Measurements from ENCODE around the gene RPL10. TPM values are rescaled to one million over a fixed set of nuclear protein-coding genes. Genes with fewer than 3 reads are reported as not detected.

Gene RPL10
- total and polyA plus RNA-seq, 9 of the 15 experiments (the other 6 are each of a cell fraction or from before 2014, with no cell fraction given) = 3,774 to 7,600 (median 5,014) TPM

DNA sequence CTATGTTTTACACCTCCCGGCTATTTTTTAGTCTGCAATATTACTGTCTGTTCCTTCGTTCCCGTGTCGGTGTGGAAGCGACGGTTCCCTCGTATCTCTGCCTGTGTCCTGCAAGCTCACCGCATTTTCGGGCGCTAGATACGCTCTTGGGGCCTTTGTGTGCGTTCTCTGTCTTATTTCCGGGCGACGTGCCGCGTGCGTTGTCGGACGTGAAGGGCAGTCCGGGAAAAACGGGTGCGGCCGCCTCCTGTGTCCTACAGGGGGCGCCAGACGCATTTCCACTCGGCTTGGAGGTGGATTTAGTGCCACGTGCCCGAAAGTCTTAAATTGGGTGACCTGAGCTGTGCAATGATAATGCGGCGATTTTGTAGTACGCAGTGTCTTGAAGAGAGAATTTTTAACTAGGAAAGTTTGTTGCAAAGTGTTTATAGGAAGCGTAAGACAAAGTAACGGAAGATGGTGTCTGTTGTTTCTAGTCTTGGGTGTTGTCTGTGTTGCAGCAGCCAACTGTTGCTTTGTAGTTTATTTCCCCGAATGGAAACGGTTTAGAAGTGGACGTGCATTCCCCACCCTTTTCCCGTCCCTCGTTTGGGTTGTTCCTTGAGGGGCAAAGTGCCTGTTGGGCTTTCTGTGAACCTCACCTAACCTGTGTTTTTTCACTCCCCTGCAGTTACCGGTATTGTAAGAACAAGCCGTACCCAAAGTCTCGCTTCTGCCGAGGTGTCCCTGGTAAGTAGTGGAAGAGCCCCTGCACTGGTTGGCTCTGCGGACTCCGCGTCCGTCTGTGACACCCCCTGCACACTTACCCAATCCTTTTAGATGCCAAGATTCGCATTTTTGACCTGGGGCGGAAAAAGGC is 720 bp downstream of the RPL10 start (continued):
- TF ChIP-seq, protein P1, sequence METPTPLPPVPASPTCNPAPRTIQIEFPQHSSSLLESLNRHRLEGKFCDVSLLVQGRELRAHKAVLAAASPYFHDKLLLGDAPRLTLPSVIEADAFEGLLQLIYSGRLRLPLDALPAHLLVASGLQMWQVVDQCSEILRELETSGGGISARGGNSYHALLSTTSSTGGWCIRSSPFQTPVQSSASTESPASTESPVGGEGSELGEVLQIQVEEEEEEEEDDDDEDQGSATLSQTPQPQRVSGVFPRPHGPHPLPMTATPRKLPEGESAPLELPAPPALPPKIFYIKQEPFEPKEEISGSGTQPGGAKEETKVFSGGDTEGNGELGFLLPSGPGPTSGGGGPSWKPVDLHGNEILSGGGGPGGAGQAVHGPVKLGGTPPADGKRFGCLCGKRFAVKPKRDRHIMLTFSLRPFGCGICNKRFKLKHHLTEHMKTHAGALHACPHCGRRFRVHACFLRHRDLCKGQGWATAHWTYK (CRISPR knock-in tag; IDR thresholded peaks at IDR 0.05) = 0 out of 2 replicates have a peak, but pooled peaks have one; percentile 36
- TF ChIP-seq JUND (IDR thresholded peaks at IDR 0.05; ENCODE audit: borderline replicate concordance, low read depth, low read length) (peak; percentile 46; the same call in 1 of the 2 replicates), JUND (tag; IDR thresholded peaks at IDR 0.05; ENCODE audit: borderline replicate concordance, low read depth, low read length) (no peak), KHSRP (IDR thresholded peaks at IDR 0.05) (peak; percentile 28; the same call in 1 of the 2 replicates), ZNF184 (CRISPR knock-in tag; IDR thresholded peaks at IDR 0.05) (no peak), FOSL1 (tag; conservative IDR thresholded peaks at IDR 0.05) (peak; percentile 18), BHLHE40 (IDR thresholded peaks at IDR 0.05; ENCODE audit: low read length) (peak; percentile 69), ZBTB17 (CRISPR knock-in tag; IDR thresholded peaks at IDR 0.05) (0 out of 2 replicates have a peak, but pooled peaks have one; percentile 15), MYNN (IDR thresholded peaks at IDR 0.05) (peak; percentile 33; the same call in 1 of the 2 replicates), MYNN (CRISPR knock-in tag; IDR thresholded peaks at IDR 0.05) (no peak)
- TF ChIP-seq, protein P2, sequence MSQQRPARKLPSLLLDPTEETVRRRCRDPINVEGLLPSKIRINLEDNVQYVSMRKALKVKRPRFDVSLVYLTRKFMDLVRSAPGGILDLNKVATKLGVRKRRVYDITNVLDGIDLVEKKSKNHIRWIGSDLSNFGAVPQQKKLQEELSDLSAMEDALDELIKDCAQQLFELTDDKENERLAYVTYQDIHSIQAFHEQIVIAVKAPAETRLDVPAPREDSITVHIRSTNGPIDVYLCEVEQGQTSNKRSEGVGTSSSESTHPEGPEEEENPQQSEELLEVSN (IDR thresholded peaks at IDR 0.05; ENCODE audit: borderline replicate concordance in 1 of 2, extremely low read depth in 1 of 2, insufficient read depth in 1 of 2, insufficient read length in 1 of 2, low read depth in 1 of 2, low read length in 1 of 2, poor library complexity in 1 of 2, severe bottlenecking in 1 of 2) = peak in 1 of 2 experiments; percentile 72
- TF ChIP-seq, protein P3, sequence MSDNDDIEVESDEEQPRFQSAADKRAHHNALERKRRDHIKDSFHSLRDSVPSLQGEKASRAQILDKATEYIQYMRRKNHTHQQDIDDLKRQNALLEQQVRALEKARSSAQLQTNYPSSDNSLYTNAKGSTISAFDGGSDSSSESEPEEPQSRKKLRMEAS (CRISPR knock-in tag; IDR thresholded peaks at IDR 0.05) = peak; percentile 82
- TF ChIP-seq, protein P4, sequence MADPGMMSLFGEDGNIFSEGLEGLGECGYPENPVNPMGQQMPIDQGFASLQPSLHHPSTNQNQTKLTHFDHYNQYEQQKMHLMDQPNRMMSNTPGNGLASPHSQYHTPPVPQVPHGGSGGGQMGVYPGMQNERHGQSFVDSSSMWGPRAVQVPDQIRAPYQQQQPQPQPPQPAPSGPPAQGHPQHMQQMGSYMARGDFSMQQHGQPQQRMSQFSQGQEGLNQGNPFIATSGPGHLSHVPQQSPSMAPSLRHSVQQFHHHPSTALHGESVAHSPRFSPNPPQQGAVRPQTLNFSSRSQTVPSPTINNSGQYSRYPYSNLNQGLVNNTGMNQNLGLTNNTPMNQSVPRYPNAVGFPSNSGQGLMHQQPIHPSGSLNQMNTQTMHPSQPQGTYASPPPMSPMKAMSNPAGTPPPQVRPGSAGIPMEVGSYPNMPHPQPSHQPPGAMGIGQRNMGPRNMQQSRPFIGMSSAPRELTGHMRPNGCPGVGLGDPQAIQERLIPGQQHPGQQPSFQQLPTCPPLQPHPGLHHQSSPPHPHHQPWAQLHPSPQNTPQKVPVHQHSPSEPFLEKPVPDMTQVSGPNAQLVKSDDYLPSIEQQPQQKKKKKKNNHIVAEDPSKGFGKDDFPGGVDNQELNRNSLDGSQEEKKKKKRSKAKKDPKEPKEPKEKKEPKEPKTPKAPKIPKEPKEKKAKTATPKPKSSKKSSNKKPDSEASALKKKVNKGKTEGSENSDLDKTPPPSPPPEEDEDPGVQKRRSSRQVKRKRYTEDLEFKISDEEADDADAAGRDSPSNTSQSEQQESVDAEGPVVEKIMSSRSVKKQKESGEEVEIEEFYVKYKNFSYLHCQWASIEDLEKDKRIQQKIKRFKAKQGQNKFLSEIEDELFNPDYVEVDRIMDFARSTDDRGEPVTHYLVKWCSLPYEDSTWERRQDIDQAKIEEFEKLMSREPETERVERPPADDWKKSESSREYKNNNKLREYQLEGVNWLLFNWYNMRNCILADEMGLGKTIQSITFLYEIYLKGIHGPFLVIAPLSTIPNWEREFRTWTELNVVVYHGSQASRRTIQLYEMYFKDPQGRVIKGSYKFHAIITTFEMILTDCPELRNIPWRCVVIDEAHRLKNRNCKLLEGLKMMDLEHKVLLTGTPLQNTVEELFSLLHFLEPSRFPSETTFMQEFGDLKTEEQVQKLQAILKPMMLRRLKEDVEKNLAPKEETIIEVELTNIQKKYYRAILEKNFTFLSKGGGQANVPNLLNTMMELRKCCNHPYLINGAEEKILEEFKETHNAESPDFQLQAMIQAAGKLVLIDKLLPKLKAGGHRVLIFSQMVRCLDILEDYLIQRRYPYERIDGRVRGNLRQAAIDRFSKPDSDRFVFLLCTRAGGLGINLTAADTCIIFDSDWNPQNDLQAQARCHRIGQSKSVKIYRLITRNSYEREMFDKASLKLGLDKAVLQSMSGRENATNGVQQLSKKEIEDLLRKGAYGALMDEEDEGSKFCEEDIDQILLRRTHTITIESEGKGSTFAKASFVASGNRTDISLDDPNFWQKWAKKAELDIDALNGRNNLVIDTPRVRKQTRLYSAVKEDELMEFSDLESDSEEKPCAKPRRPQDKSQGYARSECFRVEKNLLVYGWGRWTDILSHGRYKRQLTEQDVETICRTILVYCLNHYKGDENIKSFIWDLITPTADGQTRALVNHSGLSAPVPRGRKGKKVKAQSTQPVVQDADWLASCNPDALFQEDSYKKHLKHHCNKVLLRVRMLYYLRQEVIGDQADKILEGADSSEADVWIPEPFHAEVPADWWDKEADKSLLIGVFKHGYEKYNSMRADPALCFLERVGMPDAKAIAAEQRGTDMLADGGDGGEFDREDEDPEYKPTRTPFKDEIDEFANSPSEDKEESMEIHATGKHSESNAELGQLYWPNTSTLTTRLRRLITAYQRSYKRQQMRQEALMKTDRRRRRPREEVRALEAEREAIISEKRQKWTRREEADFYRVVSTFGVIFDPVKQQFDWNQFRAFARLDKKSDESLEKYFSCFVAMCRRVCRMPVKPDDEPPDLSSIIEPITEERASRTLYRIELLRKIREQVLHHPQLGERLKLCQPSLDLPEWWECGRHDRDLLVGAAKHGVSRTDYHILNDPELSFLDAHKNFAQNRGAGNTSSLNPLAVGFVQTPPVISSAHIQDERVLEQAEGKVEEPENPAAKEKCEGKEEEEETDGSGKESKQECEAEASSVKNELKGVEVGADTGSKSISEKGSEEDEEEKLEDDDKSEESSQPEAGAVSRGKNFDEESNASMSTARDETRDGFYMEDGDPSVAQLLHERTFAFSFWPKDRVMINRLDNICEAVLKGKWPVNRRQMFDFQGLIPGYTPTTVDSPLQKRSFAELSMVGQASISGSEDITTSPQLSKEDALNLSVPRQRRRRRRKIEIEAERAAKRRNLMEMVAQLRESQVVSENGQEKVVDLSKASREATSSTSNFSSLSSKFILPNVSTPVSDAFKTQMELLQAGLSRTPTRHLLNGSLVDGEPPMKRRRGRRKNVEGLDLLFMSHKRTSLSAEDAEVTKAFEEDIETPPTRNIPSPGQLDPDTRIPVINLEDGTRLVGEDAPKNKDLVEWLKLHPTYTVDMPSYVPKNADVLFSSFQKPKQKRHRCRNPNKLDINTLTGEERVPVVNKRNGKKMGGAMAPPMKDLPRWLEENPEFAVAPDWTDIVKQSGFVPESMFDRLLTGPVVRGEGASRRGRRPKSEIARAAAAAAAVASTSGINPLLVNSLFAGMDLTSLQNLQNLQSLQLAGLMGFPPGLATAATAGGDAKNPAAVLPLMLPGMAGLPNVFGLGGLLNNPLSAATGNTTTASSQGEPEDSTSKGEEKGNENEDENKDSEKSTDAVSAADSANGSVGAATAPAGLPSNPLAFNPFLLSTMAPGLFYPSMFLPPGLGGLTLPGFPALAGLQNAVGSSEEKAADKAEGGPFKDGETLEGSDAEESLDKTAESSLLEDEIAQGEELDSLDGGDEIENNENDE (IDR thresholded peaks at IDR 0.05; ENCODE audit: low read depth, low read length) = peak; percentile 54

All from K562 (cell line).